Stimulated activated CD8-positive, alpha-beta memory T cell treated with anti-CD3 and anti-CD28 coated beads, Interleukin-15, amount 100 ng/mL, for 4 hours (primary cell): ENCODE measurements around the gene OGA.
A peak's percentile ranks its signal among the peaks of the same experiment; 100 is the strongest.

ENCODE experiments used
- DNase-seq, 2 donors: peaks; one replicate each; pipeline ENCODE4 v3.0.0-alpha.2; 2020; ENCODE audit warnings: low read depth in 2 of 2

The OGA gene

GRCh38 chr10:101835362-101835761, 17.1 kb upstream of the OGA start:
- DNase-seq = no peak

- DNase-seq = no peak
Observed at GRCh38 chr10:101834341-101834740, 16.1 kb upstream of the OGA start.

GRCh38 chr10:101833466-101833865, 15.2 kb upstream of the OGA start:
- no peak for DNase-seq

GRCh38 chr10:101832325-101832771, 14.1 kb upstream of the OGA start:
- DNase-seq = no peak

- DNase-seq = no peak
Observed at GRCh38 chr10:101831169-101831811, 13.0 kb upstream of the OGA start.

GRCh38 chr10:101830322-101831168, 12.3 kb upstream of the OGA start:
- DNase-seq = peak; percentile 84 to 89

GRCh38 chr10:101829561-101830315, 11.5 kb upstream of the OGA start:
- DNase-seq = peak in 1 of 2 donors; percentile 46

- no peak for DNase-seq
Observed at GRCh38 chr10:101828766-101829551, 10.7 kb upstream of the OGA start.

- DNase-seq = no peak
Observed at GRCh38 chr10:101827919-101828600, 9.8 kb upstream of the OGA start.

- no peak for DNase-seq
Observed at GRCh38 chr10:101826852-101827434, 8.7 kb upstream of the OGA start.

GRCh38 chr10:101824736-101825135, 6.5 kb upstream of the OGA start:
- no peak for DNase-seq

GRCh38 chr10:101818872-101819633, 809 bp upstream of the OGA start:
- no peak for DNase-seq

- no peak for DNase-seq
Observed at GRCh38 chr10:101817337-101818118, 716 bp downstream of the OGA start.

GRCh38 chr10:101816913-101817336, 1.3 kb downstream of the OGA start:
- no peak for DNase-seq

GRCh38 chr10:101816376-101816775, 1.9 kb downstream of the OGA start:
- DNase-seq = no peak

- no peak for DNase-seq
Observed at GRCh38 chr10:101814466-101815071, 3.7 kb downstream of the OGA start.

GRCh38 chr10:101812606-101813005, 5.6 kb downstream of the OGA start:
- DNase-seq = no peak

- no peak for DNase-seq
Observed at GRCh38 chr10:101807158-101807557, 11.1 kb downstream of the OGA start.

- DNase-seq = no peak
Observed at GRCh38 chr10:101803511-101803910, 14.7 kb downstream of the OGA start.
